Tracheal epithelial cell (primary cell): ENCODE results near the gene PCDHAC1. TPM values are rescaled to one million over a fixed set of nuclear protein-coding genes. Genes with fewer than 3 reads are reported as not detected.

Experiments
- total RNA-seq: library from RNA; depleted of rRNA; stranded (reverse); fragments of >200 nt; gene quantifications from 2 replicates; pipeline ENCODE4 v1.2.1, GENCODE V29; 2014

The PCDHAC1 gene
- 0.48 and 0.85 TPM in 2 replicates for total RNA-seq

GRCh38 chr5:140925806-140926442 is at the start of gene PCDHAC1:
TSS of gene PCDHAC1 (plus strand) at chr5:140926299. CDS start at chr5:140926893, 594 bp downstream.

DNA sequence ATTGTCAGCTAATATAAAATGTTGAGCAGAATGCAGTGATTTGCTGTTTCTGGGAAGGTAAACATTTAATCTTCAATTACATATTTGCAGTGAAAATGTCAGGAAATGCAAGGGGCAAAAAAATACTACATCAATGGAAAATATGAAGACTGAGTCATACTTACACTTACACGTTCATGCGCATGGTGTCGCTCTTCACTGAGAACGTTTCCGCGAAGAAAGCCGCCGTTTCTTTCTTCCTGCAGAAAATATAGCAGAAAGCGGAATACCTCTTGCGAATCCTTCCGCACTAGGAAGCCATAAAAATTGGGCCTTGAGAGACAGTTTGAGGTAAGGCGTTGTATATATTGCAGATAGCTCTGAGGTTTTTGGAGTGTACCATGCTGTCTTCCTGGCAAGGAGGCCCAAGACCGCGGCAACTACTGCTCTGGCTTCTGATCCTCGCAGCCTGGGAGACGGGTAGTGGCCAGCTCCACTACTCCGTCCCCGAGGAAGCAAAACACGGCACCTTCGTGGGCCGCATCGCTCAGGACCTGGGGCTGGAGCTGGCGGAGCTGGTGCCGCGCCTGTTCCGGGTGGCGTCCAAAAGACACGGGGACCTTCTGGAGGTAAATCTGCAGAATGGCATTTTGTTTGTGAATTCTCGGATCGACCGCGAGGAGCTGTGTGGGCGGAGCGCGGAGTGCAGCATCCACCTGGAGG is 44.1 kb upstream of the PCDHAC1 start, which contains the start of gene PCDHA13:
PCDHA13 (plus strand) TSS at position 236 of the 702 bp plus-strand sequence; CDS start at position 381, 145 bp downstream.

GRCh38 chr5:140966293-140967225 is 40.5 kb downstream of the PCDHAC1 start, which contains the start of gene PCDHAC2:
TSS of gene PCDHAC2 (plus strand) at chr5:140966476. CDS start at chr5:140966767, 291 bp downstream.

Other genes starting within 250 kb of the PCDHAC1 start
- gene HARS1, start 234.9 kb upstream of the PCDHAC1 start, total RNA-seq, result 36.7 and 59.8 TPM in 2 replicates
- 30.9 and 45.3 TPM in 2 replicates for gene HARS2, start 234.8 kb upstream of the PCDHAC1 start, total RNA-seq
- gene ZMAT2, start 225.9 kb upstream of the PCDHAC1 start, total RNA-seq, result 44.5 and 49.2 TPM in 2 replicates
- not detected in 2 replicates for gene PCDHA1, start 140.2 kb upstream of the PCDHAC1 start, total RNA-seq
- gene PCDHA2, start 131.4 kb upstream of the PCDHAC1 start, total RNA-seq, result not detected in 2 replicates
- gene PCDHA3, start 125.2 kb upstream of the PCDHAC1 start, total RNA-seq, result under 0.01 TPM in 2 replicates
- gene PCDHA4, start 119.2 kb upstream of the PCDHAC1 start, total RNA-seq, result 0.21 and 1.2 TPM in 2 replicates
- gene PCDHA5, start 104.7 kb upstream of the PCDHAC1 start, total RNA-seq, result not detected in 2 replicates
- gene PCDHA6, start 98.3 kb upstream of the PCDHAC1 start, total RNA-seq, result 0.43 and 0.48 TPM in 2 replicates
- under 0.01 and 0.48 TPM in 2 replicates for gene PCDHA7, start 92.0 kb upstream of the PCDHAC1 start, total RNA-seq
- gene PCDHA8, start 85.1 kb upstream of the PCDHAC1 start, total RNA-seq, result not detected in 2 replicates
- under 0.01 TPM in 2 replicates for gene PCDHA9, start 77.9 kb upstream of the PCDHAC1 start, total RNA-seq
- under 0.01 and 0.48 TPM in 2 replicates for gene PCDHA10, start 70.4 kb upstream of the PCDHAC1 start, total RNA-seq
- gene PCDHA11, start 57.3 kb upstream of the PCDHAC1 start, total RNA-seq, result 0.48 and 1.7 TPM in 2 replicates
- 0.21 and 0.48 TPM in 2 replicates for gene PCDHA12, start 51.0 kb upstream of the PCDHAC1 start, total RNA-seq
- 0.24 TPM in 1 of 2 replicates, not detected in the other for gene PCDHA13, start 44.2 kb upstream of the PCDHAC1 start, total RNA-seq
- gene PCDHAC2, start 40.2 kb downstream of the PCDHAC1 start, total RNA-seq, result 1.9 and 16.0 TPM in 2 replicates
- not detected in 2 replicates for gene PCDHB1, start 125.1 kb downstream of the PCDHAC1 start, total RNA-seq
- gene PCDHB2, start 168.3 kb downstream of the PCDHAC1 start, total RNA-seq, result 0.43 and 1.4 TPM in 2 replicates
- gene PCDHB3, start 174.2 kb downstream of the PCDHAC1 start, total RNA-seq, result 0.21 and 0.48 TPM in 2 replicates
- gene PCDHB4, start 195.5 kb downstream of the PCDHAC1 start, total RNA-seq, result under 0.01 TPM in 1 of 2 replicates, not detected in the other
- gene PCDHB5, start 208.9 kb downstream of the PCDHAC1 start, total RNA-seq, result 0.24 and 0.64 TPM in 2 replicates
- gene PCDHB6, start 223.8 kb downstream of the PCDHAC1 start, total RNA-seq, result not detected in 2 replicates
- under 0.01 TPM in 1 of 2 replicates, not detected in the other for gene PCDHB7, start 246.3 kb downstream of the PCDHAC1 start, total RNA-seq